Large intestine (tissue), 3 donors: Measurements from ENCODE around the gene CC2D2A. TPM values are rescaled to one million over a fixed set of nuclear protein-coding genes. Genes with fewer than 3 reads are reported as not detected.

Source experiments
- DNase-seq, 2 donors: peaks; one replicate each; pipeline versions ENCODE4 v3.0.0 to v3.0.0-alpha.2; 2013
- H3K27ac ChIP-seq: one replicate; pipeline ENCODE4 v1.5.1; 2013; ENCODE audit warnings: low read length
- H3K27me3 ChIP-seq: 2 replicates; pipeline ENCODE4 v1.6.1; 2013; ENCODE audit warnings: low read length; ENCODE audit not compliant: control insufficient read depth, insufficient read depth
- H3K36me3 ChIP-seq: 2 replicates; pipeline ENCODE4 v1.6.1; 2013; ENCODE audit warnings: low read length; ENCODE audit not compliant: control insufficient read depth, insufficient read depth
- H3K4me1 ChIP-seq: one replicate; pipeline ENCODE4 v1.6.1; 2013; ENCODE audit warnings: low read length; ENCODE audit not compliant: control insufficient read depth, insufficient read depth
- H3K4me3 ChIP-seq: one replicate; pipeline ENCODE4 v1.5.1; 2013; ENCODE audit warnings: low read length
- H3K9me3 ChIP-seq: one replicate; pipeline ENCODE4 v1.6.1; 2013; ENCODE audit warnings: mild to moderate bottlenecking, low read depth, low read length, moderate library complexity; ENCODE audit not compliant: control insufficient read depth
- WGBS: methylation state at CpG from one replicate; pipeline ENCODE4 v1.1.5; 2013; ENCODE audit warnings: low lambda C conversion rate; ENCODE audit not compliant: insufficient coverage; 5-methylcytosine and 5-hydroxymethylcytosine counted together
- polyA plus RNA-seq: library from polyadenylated mRNA; unstranded; fragments of 120-200 nt; gene quantifications from one replicate; pipeline ENCODE4 v1.2.1, GENCODE V29; 2013

Gene CC2D2A
- polyA plus RNA-seq, 1 donor, result 16.4 TPM

DNA sequence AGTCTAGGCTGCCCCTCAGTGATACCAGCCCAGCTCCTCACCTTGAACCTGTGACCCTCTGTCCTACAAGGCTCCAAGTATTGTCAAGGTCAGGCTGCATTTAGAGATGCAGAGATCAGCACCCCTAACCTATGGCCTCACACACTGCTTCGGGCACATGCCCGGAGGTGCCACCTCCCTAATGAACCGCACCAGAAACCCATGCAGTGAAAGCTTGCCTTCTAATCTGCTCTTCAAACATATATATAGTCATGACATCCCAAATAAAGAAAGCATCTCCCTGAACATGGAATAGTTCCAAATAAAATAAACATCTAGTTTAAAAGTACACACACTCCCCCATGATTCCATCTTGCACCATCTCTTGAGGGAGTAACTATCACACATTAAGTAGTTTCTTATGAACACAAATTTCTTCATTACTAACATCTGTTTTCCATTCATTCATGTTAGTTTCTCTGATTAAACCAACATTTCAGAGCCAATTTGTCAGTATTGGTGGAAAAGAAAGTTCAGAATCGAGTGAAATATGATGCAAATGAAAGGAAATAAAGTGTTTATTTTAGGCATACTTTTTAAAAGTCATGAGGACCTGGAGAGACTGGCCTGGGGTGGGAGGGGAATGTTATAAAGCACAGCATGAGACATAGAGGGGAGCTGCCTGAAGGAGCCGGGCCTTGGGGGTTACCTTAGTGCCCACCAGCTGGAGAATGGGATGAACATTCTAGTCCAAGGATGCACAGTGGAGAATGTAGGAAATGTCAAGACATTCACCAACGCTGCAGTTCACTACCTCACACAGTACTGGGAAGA is 19.2 kb downstream of the CC2D2A start:
- no peaks in the 10 kb centered on the region for H3K4me1 ChIP-seq
- WGBS, result 90% methylated on average over 1 of the region's 6 CpGs
- H3K36me3 ChIP-seq, result peaks cover 3% of the 10 kb centered on the region

DNA sequence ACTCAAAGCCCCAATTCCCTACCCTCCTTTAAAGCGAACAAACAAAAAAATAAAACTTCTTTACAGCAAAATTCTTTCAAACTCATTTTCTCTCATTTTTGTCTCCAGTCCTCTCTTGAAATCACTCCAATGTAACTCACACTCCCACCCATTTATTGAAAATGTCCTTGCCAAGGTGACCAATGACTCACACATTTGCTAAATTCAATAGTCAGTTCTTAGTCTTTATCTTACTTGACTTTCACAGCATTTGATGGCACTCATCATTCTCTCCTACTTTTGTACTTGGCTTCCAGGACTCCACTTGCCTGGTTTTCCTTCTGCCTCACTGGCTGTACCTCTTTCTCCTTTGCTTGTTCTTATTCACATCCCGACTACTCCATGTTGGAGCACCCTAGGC is 19.9 kb downstream of the CC2D2A start:
- Histone ChIP-seq H3K4me3 (no peak overlapping the region), H3K36me3 (peaks cover 3% of the 10 kb centered on the region), H3K27me3 (no peaks in the 10 kb centered on the region), H3K9me3 (peaks cover 3% of the 10 kb centered on the region), H3K4me1 (no peaks in the 10 kb centered on the region), H3K27ac (no peak overlapping the region)
- whole genome bisulfite sequencing, result 89% methylated on average over 1 of the region's 2 CpGs
- no peak for DNase-seq

More for the DNA sequence above, 19.2 kb downstream of the CC2D2A start:
- DNase-seq, result no peak
- H3K27ac ChIP-seq, result no peak overlapping the region
- H3K27me3 ChIP-seq, result no peaks in the 10 kb centered on the region
- peaks cover 3% of the 10 kb centered on the region for H3K9me3 ChIP-seq
- no peak overlapping the region for H3K4me3 ChIP-seq

DNA sequence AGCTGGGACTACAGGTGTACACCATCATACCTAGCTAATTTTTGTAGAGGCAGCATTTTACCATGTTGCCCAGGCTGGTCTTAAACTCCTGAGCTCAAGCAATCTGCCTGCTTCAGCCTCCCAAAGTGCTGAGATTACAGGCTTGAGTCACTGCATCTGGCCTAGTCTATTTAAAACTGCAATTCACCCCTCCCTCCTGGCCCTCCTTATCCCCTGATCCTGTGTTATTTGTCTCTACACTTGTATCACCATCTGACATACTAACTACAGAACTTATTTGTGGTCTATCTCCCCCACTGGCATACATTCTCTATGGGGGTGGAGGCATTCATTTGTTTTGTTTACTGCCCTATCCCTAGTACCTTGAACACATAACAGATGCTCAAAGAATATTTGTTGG is 23.7 kb downstream of the CC2D2A start:
- no peak overlapping the region for H3K4me3 ChIP-seq
- DNase-seq, result no peak
- H3K27me3 ChIP-seq, result no peaks in the 10 kb centered on the region
- no peak overlapping the region for H3K27ac ChIP-seq
- H3K4me1 ChIP-seq, result no peaks in the 10 kb centered on the region
- peaks cover 4% of the 10 kb centered on the region for H3K9me3 ChIP-seq
- H3K36me3 ChIP-seq, result peaks cover 3% of the 10 kb centered on the region

DNA sequence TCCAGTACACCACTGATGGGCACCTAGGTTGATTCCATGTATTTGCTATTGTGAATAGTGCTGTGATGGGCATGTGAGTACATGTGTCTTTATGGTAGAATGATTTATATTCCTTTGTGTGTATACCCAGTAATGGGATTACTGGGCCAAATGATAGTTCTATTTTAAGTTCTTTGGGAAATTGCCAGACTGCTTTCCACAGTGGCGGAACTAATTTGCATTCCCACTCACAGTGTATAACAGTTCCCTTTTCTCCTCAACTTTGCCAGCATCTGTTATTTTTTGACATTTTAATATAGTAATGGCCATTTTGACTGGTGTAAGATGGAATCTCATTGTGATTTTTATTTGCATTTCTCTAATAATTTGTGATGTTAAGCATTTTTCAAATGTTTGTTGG is 25.9 kb downstream of the CC2D2A start:
- H3K27me3 ChIP-seq, result no peaks in the 10 kb centered on the region
- H3K4me1 ChIP-seq, result no peaks in the 10 kb centered on the region
- 89% methylated on average over 1 of the region's 1 CpG for WGBS
- peaks cover 4% of the 10 kb centered on the region for H3K9me3 ChIP-seq
- H3K27ac ChIP-seq, result no peak overlapping the region
- DNase-seq, result no peak
- H3K36me3 ChIP-seq, result peaks cover 3% of the 10 kb centered on the region
- no peak overlapping the region for H3K4me3 ChIP-seq

DNA sequence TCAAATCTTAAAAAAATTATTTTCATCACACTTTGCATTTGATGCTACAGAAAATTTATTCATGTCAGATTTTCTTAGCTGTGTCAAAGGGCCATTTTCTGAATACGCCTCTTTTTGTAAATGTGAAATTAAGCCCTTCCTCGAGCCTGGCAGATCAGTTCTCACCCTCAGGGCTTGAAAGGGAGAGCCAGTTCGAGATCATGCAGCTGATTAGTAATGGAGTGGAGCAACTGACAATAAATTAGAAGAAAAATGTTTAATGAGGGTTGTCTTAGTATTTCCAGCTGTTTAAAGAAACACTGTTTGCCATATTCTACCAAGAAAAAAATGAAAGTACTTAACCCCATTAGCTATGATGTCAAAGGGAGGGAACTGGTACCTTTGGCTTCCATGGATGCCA is 28.7 kb downstream of the CC2D2A start:
- Histone ChIP-seq H3K27me3 (no peaks in the 10 kb centered on the region), H3K36me3 (peaks cover 2% of the 10 kb centered on the region), H3K9me3 (peaks cover 4% of the 10 kb centered on the region), H3K4me3 (no peak overlapping the region), H3K27ac (no peak overlapping the region), H3K4me1 (no peaks in the 10 kb centered on the region)
- DNase-seq, result no peak
- 79% methylated on average over 3 of the region's 3 CpGs for WGBS

DNA sequence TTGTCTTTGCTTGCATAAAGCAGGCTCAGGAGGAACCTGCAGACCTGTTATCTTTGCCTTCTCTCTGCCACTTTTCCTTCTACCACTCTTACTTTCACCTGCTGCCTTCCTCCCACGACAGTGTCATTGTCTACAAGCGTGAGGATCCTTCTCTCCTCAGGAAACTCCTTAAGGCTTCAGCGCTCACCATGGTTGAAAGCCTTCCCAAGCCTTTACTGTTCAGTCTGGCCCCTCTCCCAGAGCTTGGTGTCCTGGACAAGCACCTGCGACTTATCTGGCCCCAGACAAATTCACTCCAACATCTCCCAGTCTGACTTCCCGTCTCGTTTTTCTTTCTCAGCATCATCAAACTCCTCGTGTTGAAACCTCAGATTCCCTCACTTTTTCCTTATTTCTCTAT is 31.0 kb downstream of the CC2D2A start:
- Histone ChIP-seq H3K27me3 (no peaks in the 10 kb centered on the region), H3K27ac (no peak overlapping the region), H3K4me3 (no peak overlapping the region), H3K36me3 (peaks cover 11% of the 10 kb centered on the region), H3K9me3 (peaks cover 4% of the 10 kb centered on the region), H3K4me1 (no peaks in the 10 kb centered on the region)
- DNase-seq, result no peak
- WGBS, result 90% methylated on average over 3 of the region's 7 CpGs

DNA sequence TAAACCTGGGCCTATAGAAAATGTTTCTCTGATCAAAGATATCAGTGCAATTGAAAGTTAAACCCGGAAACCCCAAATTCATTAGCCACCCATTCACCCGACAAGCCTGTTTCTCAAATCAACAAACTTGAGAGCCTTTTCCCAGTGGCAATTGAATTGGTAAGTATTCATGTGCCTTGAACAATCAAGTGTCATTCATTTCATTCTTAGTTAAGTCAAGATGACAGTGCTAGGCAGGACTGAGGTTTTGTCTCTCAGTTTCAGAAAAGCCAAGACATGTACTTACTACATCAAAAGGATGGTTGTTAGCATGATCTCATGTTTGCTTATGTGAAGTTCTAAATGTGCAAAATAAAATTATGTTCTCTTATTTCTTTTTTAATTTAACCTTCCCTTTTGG is 32.3 kb downstream of the CC2D2A start:
- no CpG with 5 or more reads among the region's 2 CpGs for WGBS

DNA sequence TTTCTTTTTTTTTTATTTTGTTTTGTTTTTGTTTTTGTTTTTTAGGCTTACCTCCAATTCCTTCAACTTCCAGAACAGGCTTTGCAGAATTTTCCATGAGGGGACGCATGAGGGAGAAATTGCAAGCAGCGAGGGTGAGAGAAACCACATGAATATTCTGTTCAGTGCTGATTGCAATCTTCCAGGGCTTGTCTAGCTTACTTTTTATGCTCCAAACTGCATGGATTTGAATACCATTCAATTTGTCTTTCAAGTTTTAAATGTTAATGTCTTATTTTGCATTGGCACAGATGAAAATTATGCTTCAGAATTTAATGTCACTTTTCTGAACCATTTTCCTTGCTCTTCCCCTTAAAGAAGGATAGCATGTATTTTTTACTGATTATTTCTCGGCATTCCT is 32.7 kb downstream of the CC2D2A start:
- H3K36me3 ChIP-seq, result peaks cover 11% of the 10 kb centered on the region
- no peak overlapping the region for H3K4me3 ChIP-seq
- WGBS, result 91% methylated on average over 1 of the region's 3 CpGs
- H3K4me1 ChIP-seq, result no peaks in the 10 kb centered on the region
- H3K9me3 ChIP-seq, result no peaks in the 10 kb centered on the region
- no peak overlapping the region for H3K27ac ChIP-seq
- no peaks in the 10 kb centered on the region for H3K27me3 ChIP-seq
- DNase-seq, result no peak

More for the DNA sequence above, 32.3 kb downstream of the CC2D2A start:
- Histone ChIP-seq H3K4me1 (no peaks in the 10 kb centered on the region), H3K9me3 (peaks cover 3% of the 10 kb centered on the region), H3K4me3 (no peak overlapping the region), H3K27me3 (no peaks in the 10 kb centered on the region), H3K27ac (no peak overlapping the region), H3K36me3 (peaks cover 11% of the 10 kb centered on the region)
- no peak for DNase-seq

DNA sequence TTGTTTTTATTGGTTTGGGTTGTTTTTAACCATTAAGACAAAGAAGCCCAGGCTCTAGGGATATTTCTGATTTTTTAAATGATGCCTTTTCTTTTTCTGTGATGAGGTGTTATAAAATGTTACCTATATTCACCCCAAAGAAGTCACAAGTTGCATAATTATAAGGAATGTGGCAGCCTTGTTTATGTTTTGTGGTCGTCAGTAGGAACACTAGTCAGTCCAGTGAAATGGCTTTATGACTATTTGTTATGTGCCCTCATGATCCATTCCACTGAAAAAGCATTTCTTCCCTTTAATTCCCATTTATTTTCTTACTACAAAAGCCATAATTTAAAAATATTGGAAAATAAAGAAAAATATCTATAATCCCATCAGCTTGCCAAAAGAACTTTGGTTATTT is 34.4 kb downstream of the CC2D2A start:
- H3K27me3 ChIP-seq, result no peaks in the 10 kb centered on the region
- WGBS, result no CpG with 5 or more reads among the region's 1 CpG
- no peaks in the 10 kb centered on the region for H3K4me1 ChIP-seq
- H3K36me3 ChIP-seq, result peaks cover 15% of the 10 kb centered on the region
- H3K4me3 ChIP-seq, result no peak overlapping the region
- H3K27ac ChIP-seq, result no peak overlapping the region
- H3K9me3 ChIP-seq, result no peaks in the 10 kb centered on the region
- DNase-seq, result no peak

DNA sequence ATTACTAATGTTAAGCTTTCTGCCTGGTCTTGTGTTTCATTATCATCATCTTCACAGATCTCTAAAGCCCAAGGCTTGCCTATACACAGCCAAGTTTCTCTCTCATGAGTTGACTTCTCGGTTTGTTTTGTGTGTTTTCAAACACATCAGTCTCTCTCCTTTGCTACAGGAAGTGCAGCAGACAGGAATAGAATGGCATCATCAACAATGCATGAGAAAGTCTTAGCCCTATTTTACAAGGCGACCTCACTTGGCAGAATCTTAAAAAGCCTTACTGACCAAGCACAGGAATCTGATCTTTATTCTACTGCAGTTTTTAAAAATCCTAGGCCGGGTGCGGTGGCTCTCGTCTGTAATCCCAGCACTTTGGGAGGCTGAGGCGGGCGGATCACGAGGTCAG is 36.8 kb downstream of the CC2D2A start:
- H3K36me3 ChIP-seq, result peaks cover 26% of the 10 kb centered on the region
- no peaks in the 10 kb centered on the region for H3K27me3 ChIP-seq
- no peak overlapping the region for H3K27ac ChIP-seq
- no CpG with 5 or more reads among the region's 8 CpGs for WGBS
- DNase-seq, result no peak
- no peak overlapping the region for H3K4me3 ChIP-seq
- H3K9me3 ChIP-seq, result no peaks in the 10 kb centered on the region
- H3K4me1 ChIP-seq, result no peaks in the 10 kb centered on the region

DNA sequence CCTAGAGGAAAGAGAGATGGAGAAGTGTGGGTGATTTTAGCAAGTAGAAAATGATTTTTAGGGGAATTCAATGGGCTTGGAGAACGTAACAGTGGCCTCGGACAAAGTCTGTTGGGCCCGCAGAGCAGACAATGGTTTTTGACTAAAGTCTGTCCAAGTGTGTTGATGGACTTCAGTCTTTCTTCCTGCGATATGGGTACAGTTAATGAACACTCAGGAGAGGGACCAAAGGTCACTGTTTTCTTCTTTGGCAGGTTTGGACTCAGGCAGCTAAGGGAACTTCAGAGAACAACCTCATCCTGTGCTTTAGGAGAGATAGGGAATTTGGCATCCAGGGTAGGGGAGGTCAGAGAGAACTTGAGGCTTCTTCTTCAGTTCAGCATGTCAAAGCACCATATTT is 38.0 kb downstream of the CC2D2A start:
- H3K36me3 ChIP-seq, result peaks cover 28% of the 10 kb centered on the region
- no peaks in the 10 kb centered on the region for H3K9me3 ChIP-seq
- H3K27me3 ChIP-seq, result no peaks in the 10 kb centered on the region
- no CpG with 5 or more reads among the region's 4 CpGs for WGBS
- no peak overlapping the region for H3K4me3 ChIP-seq
- no peaks in the 10 kb centered on the region for H3K4me1 ChIP-seq
- no peak for DNase-seq
- no peak overlapping the region for H3K27ac ChIP-seq
